SU-DHL-6 (cell line): ENCODE data around the gene TCTN3.

ENCODE experiments used
- EZH2phosphoT487 ChIP-seq: fragments of 200-600 bp; sonication (generic), shearing (Covaris generic); conservative IDR thresholded peaks from 2 replicates; pipeline ENCODE4 v1.6.1; 2018; ENCODE audit warnings: mild to moderate bottlenecking, antibody characterized with exemption, low read length, moderate library complexity, mixed read lengths
- TF ChIP-seq, protein P1 (sequence below): fragments of 200-600 bp; sonication (generic); IDR thresholded peaks from one replicate; pipeline ENCODE4 v1.5.1; 2017; ENCODE audit warnings: antibody characterized with exemption, mild to moderate bottlenecking, low read length, moderate library complexity; ENCODE audit not compliant: insufficient read depth, poor library complexity, severe bottlenecking

DNA sequence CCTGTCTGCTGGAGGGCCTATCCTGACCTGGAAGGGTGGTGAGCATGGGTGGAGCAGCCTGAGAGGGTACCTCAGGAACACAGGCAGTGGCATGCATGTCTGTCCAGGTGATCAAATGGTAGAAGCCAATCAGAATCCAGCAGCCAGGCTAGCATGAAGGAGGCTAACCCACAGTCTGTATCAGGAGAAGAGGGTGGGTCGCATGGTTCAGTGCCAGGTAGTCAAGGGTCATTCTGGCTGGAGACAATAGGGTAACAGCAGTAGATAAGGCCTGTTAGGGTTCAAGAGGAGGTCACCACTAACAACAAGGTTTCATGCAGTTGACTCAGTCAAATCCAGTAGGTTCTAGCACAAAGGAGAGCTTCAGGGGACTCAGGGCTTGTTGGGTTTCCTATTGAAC, 47.6 kb downstream of the TCTN3 start:
- TF ChIP-seq, protein P1, sequence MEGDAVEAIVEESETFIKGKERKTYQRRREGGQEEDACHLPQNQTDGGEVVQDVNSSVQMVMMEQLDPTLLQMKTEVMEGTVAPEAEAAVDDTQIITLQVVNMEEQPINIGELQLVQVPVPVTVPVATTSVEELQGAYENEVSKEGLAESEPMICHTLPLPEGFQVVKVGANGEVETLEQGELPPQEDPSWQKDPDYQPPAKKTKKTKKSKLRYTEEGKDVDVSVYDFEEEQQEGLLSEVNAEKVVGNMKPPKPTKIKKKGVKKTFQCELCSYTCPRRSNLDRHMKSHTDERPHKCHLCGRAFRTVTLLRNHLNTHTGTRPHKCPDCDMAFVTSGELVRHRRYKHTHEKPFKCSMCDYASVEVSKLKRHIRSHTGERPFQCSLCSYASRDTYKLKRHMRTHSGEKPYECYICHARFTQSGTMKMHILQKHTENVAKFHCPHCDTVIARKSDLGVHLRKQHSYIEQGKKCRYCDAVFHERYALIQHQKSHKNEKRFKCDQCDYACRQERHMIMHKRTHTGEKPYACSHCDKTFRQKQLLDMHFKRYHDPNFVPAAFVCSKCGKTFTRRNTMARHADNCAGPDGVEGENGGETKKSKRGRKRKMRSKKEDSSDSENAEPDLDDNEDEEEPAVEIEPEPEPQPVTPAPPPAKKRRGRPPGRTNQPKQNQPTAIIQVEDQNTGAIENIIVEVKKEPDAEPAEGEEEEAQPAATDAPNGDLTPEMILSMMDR = no peak
- no peak for TF ChIP-seq EZH2phosphoT487
